A673 (cell line): ENCODE data around the gene KAT8. TPM values are rescaled to one million over a fixed set of nuclear protein-coding genes. Genes with fewer than 3 reads are reported as not detected.
A peak's percentile ranks its signal among the peaks of the same experiment; 100 is the strongest.

Experiments used
- BruUV-seq: library from RNA; stranded (reverse); fragments of 400-500 nt; replicated peaks from 2 replicates; lab custom pipeline; 2021; lab: Mats Ljungman, UMichigan
- CTCF ChIA-PET: fragments of 300-600 bp; sonication (Branson Sonifier 250); formaldehyde crosslinking; loops from one replicate; lab custom pipeline; 2022; ENCODE audit warnings: antibody characterized with exemption; lab: Charles Lee
- POLR2A ChIA-PET: fragments of 300-600 bp; sonication (Branson Sonifier 250); formaldehyde crosslinking; loops from one replicate; lab custom pipeline; 2022; ENCODE audit warnings: antibody characterized with exemption; ENCODE audit not compliant: low non-redundant PET; lab: Charles Lee
- DNase-seq: peaks from one replicate; pipeline ENCODE4 v3.0.0-alpha.2; 2015; ENCODE audit warnings: low spot score
- H3K27ac ChIP-seq: fragments of 200-600 bp; sonication (generic); 2 replicates; pipeline ENCODE4 v1.5.1; 2016; ENCODE audit warnings: mixed run types, low read depth, mild to moderate bottlenecking, mixed read lengths, antibody characterized with exemption, low read length; ENCODE audit not compliant: poor library complexity, severe bottlenecking
- H3K27me3 ChIP-seq: fragments of 200-600 bp; sonication (generic); replicated peaks from 2 replicates; pipeline ENCODE4 v1.6.1; 2017; ENCODE audit warnings: mixed run types, low read depth, mild to moderate bottlenecking, mixed read lengths, antibody characterized with exemption, low read length; ENCODE audit not compliant: insufficient read depth, poor library complexity
- H3K36me3 ChIP-seq: fragments of 200-600 bp; sonication (generic); 2 replicates; pipeline ENCODE4 v1.6.1; 2016; ENCODE audit warnings: mixed run types, mild to moderate bottlenecking, mixed read lengths, antibody characterized with exemption, low read length; ENCODE audit not compliant: insufficient read depth, poor library complexity, severe bottlenecking
- H3K4me1 ChIP-seq: fragments of 200-600 bp; sonication (generic); 2 replicates; pipeline ENCODE4 v1.6.1; 2017; ENCODE audit warnings: mixed run types, mild to moderate bottlenecking, mixed read lengths, antibody characterized with exemption, low read length; ENCODE audit not compliant: insufficient read depth, poor library complexity, severe bottlenecking
- H3K4me3 ChIP-seq: fragments of 200-600 bp; sonication (generic); 2 replicates; pipeline ENCODE4 v1.5.1; 2016; ENCODE audit warnings: low read depth, mixed run types, mild to moderate bottlenecking, mixed read lengths, low read length; ENCODE audit not compliant: poor library complexity, severe bottlenecking
- H3K9me3 ChIP-seq: fragments of 200-600 bp; sonication (generic); 2 replicates; pipeline ENCODE4 v1.6.1; 2016; ENCODE audit warnings: mixed run types, low read depth, mild to moderate bottlenecking, mixed read lengths, antibody characterized with exemption, low read length; ENCODE audit not compliant: poor library complexity, severe bottlenecking
- CTCF ChIP-seq: fragments of 300-800, 200-600 bp; sonication (generic); conservative IDR thresholded peaks from 2 replicates; pipeline ENCODE4 v1.5.1; 2017; ENCODE audit warnings: low read depth, mild to moderate bottlenecking, antibody characterized with exemption, low read length, moderate library complexity, mixed read lengths
- EZH2 ChIP-seq: fragments of 200-600 bp; sonication (generic); IDR thresholded peaks from 2 replicates; pipeline ENCODE4 v1.6.1; 2017; ENCODE audit warnings: borderline replicate concordance, low read depth, mild to moderate bottlenecking, mixed read lengths, antibody characterized with exemption, low read length; ENCODE audit not compliant: poor library complexity, severe bottlenecking
- intact Hi-C: fragments of 100-400 bp; cut with micrococcal nuclease; formaldehyde crosslinking; loops from one replicate; pipeline ENCODE4 v1.10.0; 2022; ENCODE audit not compliant: unreplicated experiment
- total RNA-seq: library from RNA; stranded (reverse); gene quantifications from 2 replicates; pipeline ENCODE4 v1.2.3, GENCODE V29; 2021

The KAT8 gene
- total RNA-seq, 1 experiment from 2014 or later, result 65.4 TPM

- Histone ChIP-seq H3K27ac (no peak overlapping the region), H3K36me3 (peaks cover 14% of the 10 kb centered on the region), H3K4me3 (no peak overlapping the region), H3K4me1 (no peaks in the 10 kb centered on the region), H3K27me3 (no peaks in the 10 kb centered on the region), H3K9me3 (no peaks in the 10 kb centered on the region)
- ChIA-PET POLR2A (no interaction called here), CTCF (no interaction called here)
- no peak for DNase-seq
- intact Hi-C loops, result no loop called here
- no TSS peak for BruUV-seq
- no peak for TF ChIP-seq EZH2
- no peak for TF ChIP-seq CTCF
Measured at GRCh38 chr16:31177136-31177535, 59.7 kb downstream of the KAT8 start.

DNA sequence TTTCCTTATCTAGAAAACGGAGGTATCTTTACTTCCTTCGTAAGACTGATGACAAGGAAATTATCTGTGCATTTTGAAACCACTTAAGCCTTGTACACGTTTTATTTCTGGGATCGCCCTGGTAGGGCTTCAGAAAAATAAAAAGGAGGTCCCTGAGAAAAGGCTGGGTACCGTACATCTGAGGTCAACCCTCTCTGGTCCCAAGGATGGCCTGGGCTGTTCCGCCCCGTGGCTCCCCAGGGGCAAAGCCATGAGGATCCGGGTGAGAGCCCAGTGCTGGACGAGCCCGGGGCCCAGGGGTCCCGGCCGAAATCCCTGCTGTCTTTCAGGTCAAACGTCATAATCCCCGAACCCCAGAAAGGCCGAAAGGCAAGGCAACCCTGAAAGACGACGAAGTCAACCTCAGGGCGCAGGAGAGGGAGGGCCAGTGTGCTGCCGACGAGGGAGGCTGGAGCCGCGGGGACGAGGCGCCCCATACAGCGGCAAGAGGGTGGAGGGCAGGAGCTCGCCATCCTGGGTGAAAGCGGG lies 61.8 kb downstream of the KAT8 start:
- no peak for TF ChIP-seq CTCF
- H3K36me3 ChIP-seq, result peaks cover 36% of the 10 kb centered on the region
- H3K27me3 ChIP-seq, result no peaks in the 10 kb centered on the region
- H3K27ac ChIP-seq, result peak overlapping the region; percentile 100
- ChIA-PET CTCF (no interaction called here), POLR2A (interaction anchor here (0.6 to 1.7 kb wide), 4 partner anchors 37 to 280 kb away, joined by 3 to 8 read pairs (median 4); partner anchors contain the start of genes ARMC5, ZNF646 and ZNF668)
- no peaks in the 10 kb centered on the region for H3K9me3 ChIP-seq
- DNase-seq, result no peak
- H3K4me3 ChIP-seq, result peak overlapping the region; percentile 88
- H3K4me1 ChIP-seq, result peaks cover 9% of the 10 kb centered on the region
- TSS peak; percentile 88 for BruUV-seq
- intact Hi-C loops, result no loop called here

DNA sequence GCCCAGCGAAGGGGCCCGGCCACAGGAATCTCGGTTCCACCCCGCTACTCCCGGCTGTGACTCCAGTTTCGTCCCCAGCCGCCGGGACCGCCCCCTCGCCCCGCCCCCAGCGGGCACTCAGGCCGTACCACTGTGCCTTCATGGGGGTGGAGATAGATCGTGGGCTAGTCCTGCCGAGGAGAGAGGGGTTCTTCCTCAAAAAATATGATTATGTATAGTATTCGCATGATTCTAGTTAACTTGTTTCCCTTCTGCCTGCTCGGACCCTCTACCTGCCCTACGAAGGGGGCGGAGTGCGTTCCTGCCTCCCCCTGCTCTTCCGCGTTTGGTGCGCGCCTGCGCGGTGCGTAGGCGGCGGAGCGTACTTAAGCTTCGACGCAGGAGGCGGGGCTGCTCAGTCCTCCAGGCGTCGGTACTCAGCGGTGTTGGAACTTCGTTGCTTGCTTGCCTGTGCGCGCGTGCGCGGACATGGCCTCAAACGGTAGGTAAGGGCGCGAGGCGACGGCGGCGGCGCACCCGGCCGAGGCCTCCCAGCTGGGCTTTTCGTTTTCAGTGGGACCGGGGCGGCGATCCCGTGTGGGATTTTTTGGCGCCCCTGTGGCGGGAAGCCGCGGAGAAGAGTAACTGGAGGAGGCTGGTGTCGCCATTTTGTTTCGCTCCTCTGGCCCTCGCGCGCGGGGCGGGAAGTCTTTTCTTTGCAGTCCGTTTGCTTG lies 62.4 kb downstream of the KAT8 start, which contains the start of gene FUS:
TSS of gene FUS (plus strand) at position 393 of the 713 bp plus-strand sequence. CDS start at position 469, 76 bp downstream.
- peak within 1 kb of the TSS; percentile 88 for H3K4me3 ChIP-seq
- H3K4me1 ChIP-seq, result peaks cover 12% of the 10 kb centered on the region
- TF ChIP-seq CTCF, result no peak
- intact Hi-C loops, result no loop called here
- H3K9me3 ChIP-seq, result no peaks in the 10 kb centered on the region
- DNase-seq, result peak; percentile 88
- H3K36me3 ChIP-seq, result peaks cover 42% of the 10 kb centered on the region
- no peaks in the 10 kb centered on the region for H3K27me3 ChIP-seq
- ChIA-PET POLR2A (interaction anchor here (0.6 to 1.7 kb wide), 8 partner anchors 10 to 700 kb away, joined by 3 to 10 read pairs (median 4); partner anchors contain the start of genes ARMC5, KAT8, ZNF646 and ZNF668), CTCF (interaction anchor here (0.6 kb wide), 1 partner anchor 859 kb away, joined by 5 read pairs; no protein-coding TSS in a partner anchor)
- H3K27ac ChIP-seq, result peak within 1 kb of the TSS; percentile 100
- BruUV-seq, result no TSS peak

Other genes starting within 250 kb of the KAT8 start
- 28.2 and 34.7 TPM in 2 replicates for gene BCL7C, start 223.6 kb upstream of the KAT8 start, total RNA-seq
- 1.4 and 1.6 TPM in 2 replicates for gene CTF1, start 221.1 kb upstream of the KAT8 start, total RNA-seq
- 37.0 and 39.3 TPM in 2 replicates for gene FBXL19, start 194.1 kb upstream of the KAT8 start, total RNA-seq
- gene ORAI3, start 168.6 kb upstream of the KAT8 start, total RNA-seq, result 2.1 and 4.3 TPM in 2 replicates
- gene SETD1A, start 159.9 kb upstream of the KAT8 start, total RNA-seq, result 31.4 and 37.1 TPM in 2 replicates
- 0.85 and 0.95 TPM in 2 replicates for gene HSD3B7, start 132.5 kb upstream of the KAT8 start, total RNA-seq
- gene STX1B, start 107.0 kb upstream of the KAT8 start, total RNA-seq, result 0.62 and 1.1 TPM in 2 replicates
- 31.2 and 35.1 TPM in 2 replicates for gene STX4, start 84.1 kb upstream of the KAT8 start, total RNA-seq
- gene ZNF668, start 43.4 kb upstream of the KAT8 start, total RNA-seq, result 16.5 and 19.8 TPM in 2 replicates
- gene ZNF646, start 43.2 kb upstream of the KAT8 start, total RNA-seq, result 26.6 and 27.9 TPM in 2 replicates
- 3.1 and 4.0 TPM in 2 replicates for gene PRSS53, start 28.7 kb upstream of the KAT8 start, total RNA-seq
- 85.0 and 98.3 TPM in 2 replicates for gene VKORC1, start 22.9 kb upstream of the KAT8 start, total RNA-seq
- 36.6 and 40.6 TPM in 2 replicates for gene BCKDK, start 9.3 kb upstream of the KAT8 start, total RNA-seq
- gene PRSS8, start 18.1 kb downstream of the KAT8 start, total RNA-seq, result not detected in 2 replicates
- 0.41 and 0.72 TPM in 2 replicates for gene PRSS36, start 32.4 kb downstream of the KAT8 start, total RNA-seq
- gene FUS, start 62.5 kb downstream of the KAT8 start, total RNA-seq, result 1,134 and 1,264 TPM in 2 replicates
- gene PYCARD, start 85.1 kb downstream of the KAT8 start, total RNA-seq, result 1.8 and 2.0 TPM in 2 replicates
- gene TRIM72, start 96.5 kb downstream of the KAT8 start, total RNA-seq, result 0.04 TPM in 1 of 2 replicates, not detected in the other
- not detected in 2 replicates for gene PYDC1, start 99.5 kb downstream of the KAT8 start, total RNA-seq
- 0.35 and 0.92 TPM in 2 replicates for gene ITGAM, start 142.3 kb downstream of the KAT8 start, total RNA-seq
- 0.46 TPM in 1 of 2 replicates, not detected in the other for gene ITGAX, start 237.5 kb downstream of the KAT8 start, total RNA-seq